Trophoblast cell (in vitro differentiated cells and primary cell): ENCODE data around the gene NKX6-2.

Experiments
- DNase-seq, 2 donors: peaks; one replicate each; pipeline ENCODE4 v3.0.0-alpha.2; 2016
- H2AFZ ChIP-seq: 2 replicates; pipeline ENCODE4 v1.6.1; 2013; ENCODE audit warnings: low read length, moderate library complexity, mild to moderate bottlenecking; ENCODE audit not compliant: insufficient read depth, poor library complexity
- H2AK5ac ChIP-seq: 2 replicates; pipeline ENCODE4 v1.6.1; 2013; ENCODE audit warnings: mild to moderate bottlenecking, low read length
- H2BK120ac ChIP-seq: 2 replicates; pipeline ENCODE4 v1.6.1; 2013; ENCODE audit warnings: low read length, mild to moderate bottlenecking, moderate library complexity; ENCODE audit not compliant: insufficient read depth, poor library complexity
- H2BK12ac ChIP-seq: 2 replicates; pipeline ENCODE4 v1.6.1; 2013; ENCODE audit warnings: mild to moderate bottlenecking, low read length, moderate library complexity
- H2BK5ac ChIP-seq: 2 replicates; pipeline ENCODE4 v1.6.1; 2013; ENCODE audit warnings: low read length, low read depth, moderate library complexity, mild to moderate bottlenecking; ENCODE audit not compliant: poor library complexity
- H3K14ac ChIP-seq: 2 replicates; pipeline ENCODE4 v1.6.1; 2013; ENCODE audit warnings: mild to moderate bottlenecking, low read length
- H3K18ac ChIP-seq: 2 replicates; pipeline ENCODE4 v1.6.1; 2013; ENCODE audit warnings: mild to moderate bottlenecking, low read length
- H3K23ac ChIP-seq: 2 replicates; pipeline ENCODE4 v1.6.1; 2013; ENCODE audit warnings: low read length
- H3K27ac ChIP-seq: 2 replicates; pipeline ENCODE4 v1.5.1; 2013; ENCODE audit warnings: low read depth, mild to moderate bottlenecking, inconsistent platforms, low read length, moderate library complexity
- H3K27me3 ChIP-seq: 2 replicates; pipeline ENCODE4 v1.6.1; 2013; ENCODE audit warnings: inconsistent platforms, mild to moderate bottlenecking, low read length, moderate library complexity; ENCODE audit not compliant: insufficient read depth
- H3K36me3 ChIP-seq, 2 experiments: 1 replicate in 1 of 2; 2 replicates in 1 of 2; pipeline ENCODE4 v1.6.1; 2013; ENCODE audit warnings: low read length in 2 of 2, mild to moderate bottlenecking in 2 of 2, moderate library complexity in 1 of 2; ENCODE audit not compliant: insufficient read depth in 2 of 2, control insufficient read depth in 1 of 2
- H3K4ac ChIP-seq: 2 replicates; pipeline ENCODE4 v1.6.1; 2013; ENCODE audit warnings: low read depth, mild to moderate bottlenecking, low read length, moderate library complexity
- H3K4me1 ChIP-seq, 2 experiments: 1 replicate in 1 of 2; 2 replicates in 1 of 2; pipeline ENCODE4 v1.6.1; 2013; ENCODE audit warnings: low read length in 2 of 2, mild to moderate bottlenecking in 2 of 2, moderate library complexity in 1 of 2; ENCODE audit not compliant: insufficient read depth in 2 of 2, control insufficient read depth in 1 of 2
- H3K4me2 ChIP-seq: 2 replicates; pipeline ENCODE4 v1.6.1; 2013; ENCODE audit warnings: inconsistent platforms, mild to moderate bottlenecking, low read length, moderate library complexity
- H3K4me3 ChIP-seq: 2 replicates; pipeline ENCODE4 v1.5.1; 2013; ENCODE audit warnings: mild to moderate bottlenecking, low read depth, low read length, inconsistent platforms
- H3K79me1 ChIP-seq: one replicate; pipeline ENCODE4 v1.6.1; 2013; ENCODE audit warnings: low read length
- H3K79me2 ChIP-seq: 2 replicates; pipeline ENCODE4 v1.6.1; 2013; ENCODE audit warnings: low read length, mild to moderate bottlenecking; ENCODE audit not compliant: control insufficient read depth, insufficient read depth, poor library complexity
- H3K9ac ChIP-seq: 2 replicates; pipeline ENCODE4 v1.6.1; 2013; ENCODE audit warnings: mild to moderate bottlenecking, low read length
- H3K9me3 ChIP-seq: 2 replicates; pipeline ENCODE4 v1.6.1; 2013; ENCODE audit warnings: low read depth, mild to moderate bottlenecking, control low read depth, inconsistent platforms, low read length; ENCODE audit not compliant: insufficient read depth
- H4K12ac ChIP-seq: 2 replicates; pipeline ENCODE4 v1.6.1; 2013; ENCODE audit warnings: low read depth, mild to moderate bottlenecking, low read length, moderate library complexity
- H4K8ac ChIP-seq: 2 replicates; pipeline ENCODE4 v1.6.1; 2013; ENCODE audit warnings: low read depth, mild to moderate bottlenecking, low read length, moderate library complexity
- H4K91ac ChIP-seq: one replicate; pipeline ENCODE4 v1.6.1; 2013; ENCODE audit warnings: low read depth, mild to moderate bottlenecking, low read length, moderate library complexity
- WGBS: extraction: QIAGEN DNeasy Blood & Tissue Kit; methylation state at CpG from one replicate; pipeline ENCODE4 v1.1.7; 2013; ENCODE audit warnings: missing lambda C conversion rate; ENCODE audit not compliant: insufficient read length, insufficient coverage; ENCODE audit errors: extremely low coverage; 5-methylcytosine and 5-hydroxymethylcytosine counted together

The NKX6-2 gene

DNA sequence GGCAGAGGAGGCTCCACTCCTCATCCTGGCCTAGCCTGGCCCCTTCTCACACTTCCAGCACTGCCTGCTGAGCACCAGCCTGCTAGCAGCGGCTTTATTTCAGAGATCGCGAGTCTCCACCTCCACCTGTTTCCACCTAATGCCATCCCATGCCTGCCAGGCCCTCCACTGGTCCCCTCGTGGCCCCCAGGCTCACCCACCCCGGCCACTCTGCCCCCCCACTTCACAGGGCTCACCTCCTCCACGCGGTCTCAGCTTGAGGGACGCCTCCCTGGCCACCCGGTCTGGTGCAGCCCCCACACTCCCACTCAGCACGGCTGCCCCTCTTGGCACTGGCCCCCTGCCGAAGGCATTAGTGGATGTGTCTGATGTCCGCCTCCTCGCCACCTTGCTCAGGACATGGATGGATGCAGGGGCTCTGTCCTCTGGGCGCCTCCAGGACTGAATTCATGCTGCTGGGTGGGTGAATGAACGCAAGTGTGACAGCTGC, 3.8 kb upstream of the NKX6-2 start:
- H3K14ac ChIP-seq, result no peak overlapping the region

GRCh38 chr10:132788831-132789219, 2.9 kb upstream of the NKX6-2 start:
- H3K9me3 ChIP-seq, result peaks cover 13% of the 10 kb centered on the region
- no CpG with 5 or more reads among the region's 30 CpGs for WGBS
- no peaks in the 10 kb centered on the region for H3K36me3 ChIP-seq
- no peaks in the 10 kb centered on the region for H3K79me1 ChIP-seq
- no peak for DNase-seq
- H3K9ac ChIP-seq, result no peak overlapping the region
- H2AFZ ChIP-seq, result no peak overlapping the region
- peaks cover 62% of the 10 kb centered on the region for H3K27me3 ChIP-seq
- no peak overlapping the region for H3K23ac ChIP-seq
- no peak overlapping the region for H3K4me3 ChIP-seq
- H3K4me2 ChIP-seq, result peak overlapping the region; percentile 61
- H3K18ac ChIP-seq, result no peak overlapping the region
- H2BK12ac ChIP-seq, result no peak overlapping the region
- no peaks in the 10 kb centered on the region for H3K79me2 ChIP-seq
- H3K4me1 ChIP-seq, result peaks cover 9 to 12% of the 10 kb centered on the region in 2 experiments
- no peak overlapping the region for H4K12ac ChIP-seq
- no peak overlapping the region for H2BK120ac ChIP-seq
- no peak overlapping the region for H2BK5ac ChIP-seq
- no peak overlapping the region for H3K4ac ChIP-seq
- no peak overlapping the region for H4K8ac ChIP-seq
- H3K27ac ChIP-seq, result no peak overlapping the region
- no peak overlapping the region for H2AK5ac ChIP-seq
- H4K91ac ChIP-seq, result no peak overlapping the region
- no peak overlapping the region for H3K14ac ChIP-seq

More for the DNA sequence above, 3.8 kb upstream of the NKX6-2 start:
- Histone ChIP-seq H3K4me3 (no peak overlapping the region), H3K4me1 (peaks cover 9 to 12% of the 10 kb centered on the region in 2 experiments), H4K8ac (no peak overlapping the region), H3K27me3 (peaks cover 53% of the 10 kb centered on the region), H3K36me3 (no peaks in the 10 kb centered on the region), H3K9me3 (peaks cover 12% of the 10 kb centered on the region), H2AK5ac (no peak overlapping the region), H2BK12ac (no peak overlapping the region), H4K91ac (no peak overlapping the region), H2BK120ac (no peak overlapping the region), H3K18ac (no peak overlapping the region), H2BK5ac (no peak overlapping the region), H3K79me1 (no peaks in the 10 kb centered on the region), H3K9ac (no peak overlapping the region), H2AFZ (no peak overlapping the region), H3K4me2 (no peak overlapping the region), H4K12ac (no peak overlapping the region), H3K27ac (no peak overlapping the region), H3K23ac (no peak overlapping the region), H3K79me2 (no peaks in the 10 kb centered on the region), H3K4ac (no peak overlapping the region)
- DNase-seq, result no peak
- no CpG with 5 or more reads among the region's 15 CpGs for WGBS

DNA sequence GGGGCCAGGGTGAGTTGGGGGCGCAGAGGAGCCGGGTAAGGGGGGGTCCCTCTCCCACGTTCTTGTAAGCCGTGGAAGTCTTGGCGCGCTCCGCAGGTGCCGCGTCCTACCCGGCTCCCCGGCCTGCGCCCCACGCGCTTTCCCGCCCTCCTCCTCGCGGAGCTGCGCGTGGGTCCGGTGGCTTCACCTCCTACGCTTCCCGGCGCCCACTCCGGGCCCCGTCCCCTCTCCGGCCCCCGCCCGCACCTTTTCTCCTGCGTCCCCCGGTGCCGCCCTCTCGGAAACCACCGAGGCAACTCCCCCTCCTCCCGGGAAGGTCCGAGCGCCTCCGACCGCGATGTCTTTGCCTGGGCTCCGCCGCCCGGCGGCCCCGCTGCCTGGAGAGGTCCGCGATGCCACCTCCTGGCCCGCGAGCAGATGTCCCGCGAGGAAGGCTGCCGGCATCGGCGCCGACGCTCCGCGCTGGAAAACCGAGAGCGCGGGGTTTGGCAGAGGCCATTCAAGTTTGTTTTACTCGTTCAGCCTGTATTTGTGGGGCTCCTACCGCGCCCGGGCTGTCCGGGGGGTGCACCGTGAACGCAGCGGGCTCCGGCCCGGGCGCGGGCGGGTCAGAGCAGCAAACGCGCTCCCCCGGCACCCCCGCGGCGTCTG, 2.4 kb upstream of the NKX6-2 start:
- no peak overlapping the region for H2AFZ ChIP-seq
- H3K27me3 ChIP-seq, result peaks cover 67% of the 10 kb centered on the region
- H2BK120ac ChIP-seq, result no peak overlapping the region
- H3K36me3 ChIP-seq, result no peaks in the 10 kb centered on the region
- H2BK5ac ChIP-seq, result no peak overlapping the region
- no peak for DNase-seq
- H3K23ac ChIP-seq, result no peak overlapping the region
- no peak overlapping the region for H3K18ac ChIP-seq
- H4K91ac ChIP-seq, result no peak overlapping the region
- no peak overlapping the region for H2AK5ac ChIP-seq
- H3K4me1 ChIP-seq, result peaks cover 9 to 12% of the 10 kb centered on the region in 2 experiments
- H3K79me1 ChIP-seq, result no peaks in the 10 kb centered on the region
- no CpG with 5 or more reads among the region's 79 CpGs for WGBS
- peak overlapping the region; percentile 61 for H3K4me2 ChIP-seq
- H3K9me3 ChIP-seq, result peaks cover 14% of the 10 kb centered on the region
- H2BK12ac ChIP-seq, result no peak overlapping the region
- H3K14ac ChIP-seq, result no peak overlapping the region
- H3K27ac ChIP-seq, result no peak overlapping the region
- no peaks in the 10 kb centered on the region for H3K79me2 ChIP-seq
- H3K4me3 ChIP-seq, result no peak overlapping the region
- no peak overlapping the region for H3K4ac ChIP-seq
- no peak overlapping the region for H3K9ac ChIP-seq
- H4K12ac ChIP-seq, result no peak overlapping the region
- no peak overlapping the region for H4K8ac ChIP-seq

GRCh38 chr10:132787495-132788179, 1.7 kb upstream of the NKX6-2 start:
- no peak overlapping the region for H2BK120ac ChIP-seq
- H2BK12ac ChIP-seq, result no peak overlapping the region
- WGBS, result no CpG with 5 or more reads among the region's 80 CpGs
- peak overlapping the region; percentile 61 for H3K4me2 ChIP-seq
- no peak for DNase-seq
- no peak overlapping the region for H4K8ac ChIP-seq
- no peaks in the 10 kb centered on the region for H3K79me2 ChIP-seq
- peaks cover 9 to 12% of the 10 kb centered on the region in 2 experiments for H3K4me1 ChIP-seq
- no peak overlapping the region for H3K4ac ChIP-seq
- H3K9me3 ChIP-seq, result peaks cover 14% of the 10 kb centered on the region
- H3K9ac ChIP-seq, result no peak overlapping the region
- no peak overlapping the region for H2AK5ac ChIP-seq
- H3K14ac ChIP-seq, result no peak overlapping the region
- no peak overlapping the region for H4K91ac ChIP-seq
- H2AFZ ChIP-seq, result no peak overlapping the region
- H3K4me3 ChIP-seq, result peak overlapping the region; percentile 37
- peaks cover 71% of the 10 kb centered on the region for H3K27me3 ChIP-seq
- H3K79me1 ChIP-seq, result no peaks in the 10 kb centered on the region
- H4K12ac ChIP-seq, result no peak overlapping the region
- H3K27ac ChIP-seq, result no peak overlapping the region
- H3K23ac ChIP-seq, result no peak overlapping the region
- H3K18ac ChIP-seq, result no peak overlapping the region
- H2BK5ac ChIP-seq, result no peak overlapping the region
- peaks cover under 1% of the 10 kb centered on the region in 2 experiments for H3K36me3 ChIP-seq
